GM13976 (cell line): ENCODE results near the gene SH3PXD2B.

ENCODE experiments used
- DNase-seq: peaks from one replicate; pipeline ENCODE4 v3.0.0; 2012; ENCODE audit warnings: low spot score
- in situ Hi-C: fragments of 300-500 bp; cut with MboI; formaldehyde crosslinking; loops from one replicate; pipeline ENCODE4 v1.12.0; 2022; ENCODE audit warnings: low sequenced_read_pairs, mixed read lengths, inconsistent platforms; ENCODE audit not compliant: unreplicated experiment
- TF ChIP-seq, protein P1 (sequence below): IDR thresholded peaks from 2 replicates; pipeline ENCODE4 v1.5.1; 2012; ENCODE audit warnings: borderline replicate concordance, mild to moderate bottlenecking; ENCODE audit not compliant: insufficient read depth; ENCODE audit errors: extremely low read depth, missing control alignments, control extremely low read depth

Gene SH3PXD2B

DNA sequence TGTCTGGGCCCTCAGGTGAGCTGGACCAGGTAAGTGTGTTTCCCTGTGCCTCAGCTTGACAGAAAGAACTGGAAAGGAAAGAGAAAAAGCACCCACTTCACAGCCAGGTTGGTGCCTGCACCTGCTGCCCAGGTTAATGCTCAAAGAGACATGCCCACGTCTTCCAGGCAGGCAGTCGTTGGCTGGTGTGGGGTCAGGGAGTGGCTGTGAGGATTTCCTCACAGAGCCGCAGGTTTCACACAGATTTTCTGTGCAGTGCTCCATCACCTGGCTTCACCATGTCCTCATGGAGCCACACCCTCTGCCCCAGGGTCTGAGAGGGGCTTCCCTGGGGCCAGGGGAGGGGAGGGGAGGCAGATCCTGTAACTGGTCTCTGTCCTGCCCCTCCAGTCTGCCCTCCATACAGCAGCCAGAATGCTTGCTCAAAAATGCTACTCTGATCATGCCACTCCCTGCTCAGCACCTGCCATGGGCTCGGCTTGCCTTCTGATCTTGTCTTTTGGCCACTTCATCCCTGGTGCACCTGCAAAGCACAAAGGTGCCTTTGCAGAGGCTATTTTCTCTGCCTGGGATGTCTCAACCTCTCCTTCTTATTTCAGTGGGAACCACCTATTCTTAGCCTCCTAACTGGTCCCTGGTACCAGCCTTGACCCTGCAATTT is 88.2 kb downstream of the SH3PXD2B start:
- TF ChIP-seq, protein P1, sequence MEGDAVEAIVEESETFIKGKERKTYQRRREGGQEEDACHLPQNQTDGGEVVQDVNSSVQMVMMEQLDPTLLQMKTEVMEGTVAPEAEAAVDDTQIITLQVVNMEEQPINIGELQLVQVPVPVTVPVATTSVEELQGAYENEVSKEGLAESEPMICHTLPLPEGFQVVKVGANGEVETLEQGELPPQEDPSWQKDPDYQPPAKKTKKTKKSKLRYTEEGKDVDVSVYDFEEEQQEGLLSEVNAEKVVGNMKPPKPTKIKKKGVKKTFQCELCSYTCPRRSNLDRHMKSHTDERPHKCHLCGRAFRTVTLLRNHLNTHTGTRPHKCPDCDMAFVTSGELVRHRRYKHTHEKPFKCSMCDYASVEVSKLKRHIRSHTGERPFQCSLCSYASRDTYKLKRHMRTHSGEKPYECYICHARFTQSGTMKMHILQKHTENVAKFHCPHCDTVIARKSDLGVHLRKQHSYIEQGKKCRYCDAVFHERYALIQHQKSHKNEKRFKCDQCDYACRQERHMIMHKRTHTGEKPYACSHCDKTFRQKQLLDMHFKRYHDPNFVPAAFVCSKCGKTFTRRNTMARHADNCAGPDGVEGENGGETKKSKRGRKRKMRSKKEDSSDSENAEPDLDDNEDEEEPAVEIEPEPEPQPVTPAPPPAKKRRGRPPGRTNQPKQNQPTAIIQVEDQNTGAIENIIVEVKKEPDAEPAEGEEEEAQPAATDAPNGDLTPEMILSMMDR, result no peak
- in situ Hi-C loops, result no loop called here
- DNase-seq, result no peak

- in situ Hi-C loops, result no loop called here
- no peak for DNase-seq
Measured at GRCh38 chr5:172364773-172365172, 89.6 kb downstream of the SH3PXD2B start.

GRCh38 chr5:172362755-172363154 is 91.6 kb downstream of the SH3PXD2B start:
- in situ Hi-C loops, result no loop called here
- TF ChIP-seq, protein P1, result no peak
- DNase-seq, result no peak

More at GRCh38 chr5:172364773-172365172, 89.6 kb downstream of the SH3PXD2B start:
- TF ChIP-seq, protein P1, result no peak

- TF ChIP-seq, protein P1, result no peak
- in situ Hi-C loops, result no loop called here
- DNase-seq, result no peak
Measured at GRCh38 chr5:172361566-172362238, 92.6 kb downstream of the SH3PXD2B start.

- TF ChIP-seq, protein P1, result no peak
- in situ Hi-C loops, result no loop called here
- DNase-seq, result no peak
Measured at GRCh38 chr5:172358345-172358744, 96.0 kb downstream of the SH3PXD2B start.

- DNase-seq, result no peak
- TF ChIP-seq, protein P1, result no peak
- in situ Hi-C loops, result no loop called here
Measured at GRCh38 chr5:172356527-172356926, 97.8 kb downstream of the SH3PXD2B start.
